A673 (cell line): ENCODE data around the gene CCR2. TPM values are rescaled to one million over a fixed set of nuclear protein-coding genes. Genes with fewer than 3 reads are reported as not detected.

Experiments
- BruUV-seq: library from RNA; stranded (reverse); fragments of 400-500 nt; replicated peaks from 2 replicates; lab custom pipeline; 2021; lab: Mats Ljungman, UMichigan
- CTCF ChIA-PET: fragments of 300-600 bp; sonication (Branson Sonifier 250); formaldehyde crosslinking; loops from one replicate; lab custom pipeline; 2022; ENCODE audit warnings: antibody characterized with exemption; lab: Charles Lee
- POLR2A ChIA-PET: fragments of 300-600 bp; sonication (Branson Sonifier 250); formaldehyde crosslinking; loops from one replicate; lab custom pipeline; 2022; ENCODE audit warnings: antibody characterized with exemption; ENCODE audit not compliant: low non-redundant PET; lab: Charles Lee
- DNase-seq: peaks from one replicate; pipeline ENCODE4 v3.0.0-alpha.2; 2015; ENCODE audit warnings: low spot score
- H3K27ac ChIP-seq: fragments of 200-600 bp; sonication (generic); 2 replicates; pipeline ENCODE4 v1.5.1; 2016; ENCODE audit warnings: mixed run types, low read depth, mild to moderate bottlenecking, mixed read lengths, antibody characterized with exemption, low read length; ENCODE audit not compliant: poor library complexity, severe bottlenecking
- H3K27me3 ChIP-seq: fragments of 200-600 bp; sonication (generic); replicated peaks from 2 replicates; pipeline ENCODE4 v1.6.1; 2017; ENCODE audit warnings: mixed run types, low read depth, mild to moderate bottlenecking, mixed read lengths, antibody characterized with exemption, low read length; ENCODE audit not compliant: insufficient read depth, poor library complexity
- H3K36me3 ChIP-seq: fragments of 200-600 bp; sonication (generic); 2 replicates; pipeline ENCODE4 v1.6.1; 2016; ENCODE audit warnings: mixed run types, mild to moderate bottlenecking, mixed read lengths, antibody characterized with exemption, low read length; ENCODE audit not compliant: insufficient read depth, poor library complexity, severe bottlenecking
- H3K4me1 ChIP-seq: fragments of 200-600 bp; sonication (generic); 2 replicates; pipeline ENCODE4 v1.6.1; 2017; ENCODE audit warnings: mixed run types, mild to moderate bottlenecking, mixed read lengths, antibody characterized with exemption, low read length; ENCODE audit not compliant: insufficient read depth, poor library complexity, severe bottlenecking
- H3K4me3 ChIP-seq: fragments of 200-600 bp; sonication (generic); 2 replicates; pipeline ENCODE4 v1.5.1; 2016; ENCODE audit warnings: low read depth, mixed run types, mild to moderate bottlenecking, mixed read lengths, low read length; ENCODE audit not compliant: poor library complexity, severe bottlenecking
- H3K9me3 ChIP-seq: fragments of 200-600 bp; sonication (generic); 2 replicates; pipeline ENCODE4 v1.6.1; 2016; ENCODE audit warnings: mixed run types, low read depth, mild to moderate bottlenecking, mixed read lengths, antibody characterized with exemption, low read length; ENCODE audit not compliant: poor library complexity, severe bottlenecking
- CTCF ChIP-seq: fragments of 300-800, 200-600 bp; sonication (generic); conservative IDR thresholded peaks from 2 replicates; pipeline ENCODE4 v1.5.1; 2017; ENCODE audit warnings: low read depth, mild to moderate bottlenecking, antibody characterized with exemption, low read length, moderate library complexity, mixed read lengths
- EZH2 ChIP-seq: fragments of 200-600 bp; sonication (generic); IDR thresholded peaks from 2 replicates; pipeline ENCODE4 v1.6.1; 2017; ENCODE audit warnings: borderline replicate concordance, low read depth, mild to moderate bottlenecking, mixed read lengths, antibody characterized with exemption, low read length; ENCODE audit not compliant: poor library complexity, severe bottlenecking
- intact Hi-C: fragments of 100-400 bp; cut with micrococcal nuclease; formaldehyde crosslinking; loops from one replicate; pipeline ENCODE4 v1.10.0; 2022; ENCODE audit not compliant: unreplicated experiment
- total RNA-seq: library from RNA; stranded (reverse); gene quantifications from 2 replicates; pipeline ENCODE4 v1.2.3, GENCODE V29; 2021

The CCR2 gene
- total RNA-seq, 1 experiment from 2014 or later, result not detected

- H3K4me1 ChIP-seq, result peaks cover 6% of the 10 kb centered on the region
- no peaks in the 10 kb centered on the region for H3K9me3 ChIP-seq
- H3K4me3 ChIP-seq, result no peak overlapping the region
- POLR2A ChIA-PET, result no interaction called here
- CTCF ChIA-PET, result no interaction called here
- H3K27me3 ChIP-seq, result peaks cover 27% of the 10 kb centered on the region
- H3K27ac ChIP-seq, result no peak overlapping the region
- TF ChIP-seq CTCF (no peak), EZH2 (no peak)
- BruUV-seq, result no TSS peak
- no peaks in the 10 kb centered on the region for H3K36me3 ChIP-seq
- intact Hi-C loops, result no loop called here
- DNase-seq, result no peak
Observed at GRCh38 chr3:46356909-46357308, 3.0 kb downstream of the CCR2 start.

GRCh38 chr3:46358466-46358865 is 4.6 kb downstream of the CCR2 start:
- Histone ChIP-seq H3K27me3 (peaks cover 22% of the 10 kb centered on the region), H3K4me3 (no peak overlapping the region), H3K36me3 (no peaks in the 10 kb centered on the region), H3K4me1 (peaks cover 6% of the 10 kb centered on the region), H3K9me3 (no peaks in the 10 kb centered on the region), H3K27ac (no peak overlapping the region)
- intact Hi-C loops, result no loop called here
- no peak for TF ChIP-seq EZH2
- no peak for TF ChIP-seq CTCF
- ChIA-PET POLR2A (no interaction called here), CTCF (no interaction called here)
- no peak for DNase-seq
- BruUV-seq, result no TSS peak

GRCh38 chr3:46359733-46360493 is 6.0 kb downstream of the CCR2 start:
- BruUV-seq, result no TSS peak
- Histone ChIP-seq H3K27ac (no peak overlapping the region), H3K4me1 (peaks cover 6% of the 10 kb centered on the region), H3K4me3 (no peak overlapping the region), H3K9me3 (no peaks in the 10 kb centered on the region), H3K27me3 (peaks cover 10% of the 10 kb centered on the region), H3K36me3 (no peaks in the 10 kb centered on the region)
- intact Hi-C loops, result no loop called here
- DNase-seq, result peak; percentile 57
- CTCF ChIA-PET, result no interaction called here
- TF ChIP-seq CTCF, result no peak
- POLR2A ChIA-PET, result interaction anchor here (0.9 kb wide), 1 partner anchor 518 kb away, joined by 3 read pairs; no protein-coding TSS in a partner anchor
